ENCODE measurements around the gene CPN2.

The CPN2 gene

GRCh38 chr3:194382196-194382891 lies 31.2 kb upstream of the CPN2 start:
- H3K4me3 ChIP-seq (ENCODE audit: low read length), result no peak overlapping the region
- no peak overlapping the region for H3K9ac ChIP-seq (ENCODE audit: low read length)
- no peaks in the 10 kb centered on the region for H3K4me1 ChIP-seq (ENCODE audit: low read length)
- no peak overlapping the region for H3K4me2 ChIP-seq (ENCODE audit: low read length)
- no peak overlapping the region for H3K27ac ChIP-seq (ENCODE audit: low read length)
- peaks cover 20% of the 10 kb centered on the region for H3K27me3 ChIP-seq (ENCODE audit: low read depth, low read length)
- no peak overlapping the region for H2AFZ ChIP-seq (ENCODE audit: low read depth, low read length)
- no peaks in the 10 kb centered on the region for H3K9me3 ChIP-seq (ENCODE audit: insufficient read depth, low read length)
- H3K36me3 ChIP-seq (replicated peaks; ENCODE audit: low read depth, low read length), result no peaks in the 10 kb centered on the region
- no peaks in the 10 kb centered on the region for H3K79me2 ChIP-seq (ENCODE audit: low read length)
- no peak for TF ChIP-seq EZH2phosphoT487 (IDR thresholded peaks at IDR 0.05; ENCODE audit: low read depth)
- TF ChIP-seq, protein P1, sequence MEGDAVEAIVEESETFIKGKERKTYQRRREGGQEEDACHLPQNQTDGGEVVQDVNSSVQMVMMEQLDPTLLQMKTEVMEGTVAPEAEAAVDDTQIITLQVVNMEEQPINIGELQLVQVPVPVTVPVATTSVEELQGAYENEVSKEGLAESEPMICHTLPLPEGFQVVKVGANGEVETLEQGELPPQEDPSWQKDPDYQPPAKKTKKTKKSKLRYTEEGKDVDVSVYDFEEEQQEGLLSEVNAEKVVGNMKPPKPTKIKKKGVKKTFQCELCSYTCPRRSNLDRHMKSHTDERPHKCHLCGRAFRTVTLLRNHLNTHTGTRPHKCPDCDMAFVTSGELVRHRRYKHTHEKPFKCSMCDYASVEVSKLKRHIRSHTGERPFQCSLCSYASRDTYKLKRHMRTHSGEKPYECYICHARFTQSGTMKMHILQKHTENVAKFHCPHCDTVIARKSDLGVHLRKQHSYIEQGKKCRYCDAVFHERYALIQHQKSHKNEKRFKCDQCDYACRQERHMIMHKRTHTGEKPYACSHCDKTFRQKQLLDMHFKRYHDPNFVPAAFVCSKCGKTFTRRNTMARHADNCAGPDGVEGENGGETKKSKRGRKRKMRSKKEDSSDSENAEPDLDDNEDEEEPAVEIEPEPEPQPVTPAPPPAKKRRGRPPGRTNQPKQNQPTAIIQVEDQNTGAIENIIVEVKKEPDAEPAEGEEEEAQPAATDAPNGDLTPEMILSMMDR (IDR thresholded peaks at IDR 0.05; ENCODE audit: low read depth, low read length), result no peak
- H4K20me1 ChIP-seq (ENCODE audit: insufficient read depth, low read length), result no peaks in the 10 kb centered on the region

DNA sequence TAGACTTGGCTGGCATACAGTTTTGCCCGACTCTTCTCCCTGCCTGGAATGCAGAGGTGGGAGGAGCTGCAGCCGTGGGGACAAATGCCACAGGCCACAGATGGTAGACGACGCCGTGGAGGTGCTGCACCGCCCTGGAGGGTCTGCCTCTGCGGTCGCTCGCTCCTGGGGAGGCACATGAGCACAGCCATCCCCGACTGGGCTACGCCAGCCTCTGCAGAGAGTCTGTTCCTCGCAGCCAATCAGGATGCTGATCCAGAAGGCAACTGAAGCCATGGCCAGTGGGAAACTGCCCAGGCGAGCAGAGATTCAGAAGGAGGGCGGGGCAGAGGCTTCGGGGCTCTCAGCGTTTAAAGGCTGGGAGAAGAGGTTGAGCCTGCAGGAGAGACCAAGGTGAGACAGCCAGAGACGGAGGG lies 30.3 kb upstream of the CPN2 start:
- no peak overlapping the region for H3K9ac ChIP-seq (ENCODE audit: low read length)
- no peaks in the 10 kb centered on the region for H3K79me2 ChIP-seq (ENCODE audit: low read length)
- TF ChIP-seq, protein P1 (IDR thresholded peaks at IDR 0.05; ENCODE audit: low read depth, low read length), result no peak
- TF ChIP-seq EZH2phosphoT487 (IDR thresholded peaks at IDR 0.05; ENCODE audit: low read depth), result no peak
- H3K4me2 ChIP-seq (ENCODE audit: low read length), result no peak overlapping the region
- H3K4me3 ChIP-seq (ENCODE audit: low read length), result no peak overlapping the region
- H4K20me1 ChIP-seq (ENCODE audit: insufficient read depth, low read length), result no peaks in the 10 kb centered on the region
- no peaks in the 10 kb centered on the region for H3K36me3 ChIP-seq (replicated peaks; ENCODE audit: low read depth, low read length)
- no peak overlapping the region for H2AFZ ChIP-seq (ENCODE audit: low read depth, low read length)
- H3K27me3 ChIP-seq (ENCODE audit: low read depth, low read length), result peaks cover 20% of the 10 kb centered on the region
- no peaks in the 10 kb centered on the region for H3K9me3 ChIP-seq (ENCODE audit: insufficient read depth, low read length)
- H3K27ac ChIP-seq (ENCODE audit: low read length), result no peak overlapping the region
- H3K4me1 ChIP-seq (ENCODE audit: low read length), result no peaks in the 10 kb centered on the region

DNA sequence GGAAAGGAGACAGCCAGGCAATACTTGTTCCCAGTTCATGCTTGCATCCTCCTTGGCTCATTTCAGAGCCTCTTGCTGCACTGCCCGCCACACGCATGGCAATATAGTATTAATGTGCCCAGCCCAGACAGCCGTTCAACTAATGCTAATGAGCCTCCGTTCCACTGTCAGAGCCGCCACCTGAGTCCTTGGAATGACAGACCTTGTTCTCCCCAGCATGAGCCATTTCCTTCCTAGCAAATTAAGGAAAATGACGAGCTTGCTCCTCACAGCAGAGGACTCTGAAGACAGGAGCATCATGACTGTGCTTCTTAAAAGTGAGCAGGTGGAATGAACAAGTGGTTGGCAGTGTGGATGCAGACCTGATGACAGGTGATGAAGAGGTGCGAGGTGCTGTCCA lies 29.2 kb upstream of the CPN2 start:
- Histone ChIP-seq H3K4me2 (ENCODE audit: low read length) (no peak overlapping the region), H3K27me3 (ENCODE audit: low read depth, low read length) (peaks cover 24% of the 10 kb centered on the region), H3K4me3 (ENCODE audit: low read length) (no peak overlapping the region), H4K20me1 (ENCODE audit: insufficient read depth, low read length) (no peaks in the 10 kb centered on the region), H3K9ac (ENCODE audit: low read length) (no peak overlapping the region), H3K4me1 (ENCODE audit: low read length) (no peaks in the 10 kb centered on the region), H3K27ac (ENCODE audit: low read length) (no peak overlapping the region), H3K9me3 (ENCODE audit: insufficient read depth, low read length) (no peaks in the 10 kb centered on the region), H3K79me2 (ENCODE audit: low read length) (no peaks in the 10 kb centered on the region), H3K36me3 (replicated peaks; ENCODE audit: low read depth, low read length) (no peaks in the 10 kb centered on the region), H2AFZ (ENCODE audit: low read depth, low read length) (no peak overlapping the region)
- TF ChIP-seq EZH2phosphoT487 (IDR thresholded peaks at IDR 0.05; ENCODE audit: low read depth), result no peak
- TF ChIP-seq, protein P1 (IDR thresholded peaks at IDR 0.05; ENCODE audit: low read depth, low read length), result no peak

- Histone ChIP-seq H3K9me3 (ENCODE audit: insufficient read depth, low read length) (no peaks in the 10 kb centered on the region), H3K9ac (ENCODE audit: low read length) (no peak overlapping the region), H3K36me3 (replicated peaks; ENCODE audit: low read depth, low read length) (no peaks in the 10 kb centered on the region), H3K27me3 (ENCODE audit: low read depth, low read length) (peaks cover 22% of the 10 kb centered on the region), H3K27ac (ENCODE audit: low read length) (no peak overlapping the region), H3K4me2 (ENCODE audit: low read length) (no peak overlapping the region), H3K4me1 (ENCODE audit: low read length) (no peaks in the 10 kb centered on the region), H3K79me2 (ENCODE audit: low read length) (no peaks in the 10 kb centered on the region), H3K4me3 (ENCODE audit: low read length) (no peak overlapping the region), H4K20me1 (ENCODE audit: insufficient read depth, low read length) (no peaks in the 10 kb centered on the region), H2AFZ (ENCODE audit: low read depth, low read length) (no peak overlapping the region)
- TF ChIP-seq, protein P1 (IDR thresholded peaks at IDR 0.05; ENCODE audit: low read depth, low read length), result no peak
These were observed 28.5 kb upstream of the CPN2 start for GRCh38 chr3:194379651-194380050.
